ENCODE results near the gene KCNQ1. TPM values are rescaled to one million over a fixed set of nuclear protein-coding genes. Genes with fewer than 3 reads are reported as not detected.
"Not testable (repeated sequence)": the region's sequence is repeated elsewhere in the genome, so short reads cannot be mapped to it uniquely, and the experiment has no call there.

KCNQ1 gene
- total and polyA plus RNA-seq, 7 experiments from 2014 or later = 14.7 to 46.4 (median 36.9) TPM

DNA sequence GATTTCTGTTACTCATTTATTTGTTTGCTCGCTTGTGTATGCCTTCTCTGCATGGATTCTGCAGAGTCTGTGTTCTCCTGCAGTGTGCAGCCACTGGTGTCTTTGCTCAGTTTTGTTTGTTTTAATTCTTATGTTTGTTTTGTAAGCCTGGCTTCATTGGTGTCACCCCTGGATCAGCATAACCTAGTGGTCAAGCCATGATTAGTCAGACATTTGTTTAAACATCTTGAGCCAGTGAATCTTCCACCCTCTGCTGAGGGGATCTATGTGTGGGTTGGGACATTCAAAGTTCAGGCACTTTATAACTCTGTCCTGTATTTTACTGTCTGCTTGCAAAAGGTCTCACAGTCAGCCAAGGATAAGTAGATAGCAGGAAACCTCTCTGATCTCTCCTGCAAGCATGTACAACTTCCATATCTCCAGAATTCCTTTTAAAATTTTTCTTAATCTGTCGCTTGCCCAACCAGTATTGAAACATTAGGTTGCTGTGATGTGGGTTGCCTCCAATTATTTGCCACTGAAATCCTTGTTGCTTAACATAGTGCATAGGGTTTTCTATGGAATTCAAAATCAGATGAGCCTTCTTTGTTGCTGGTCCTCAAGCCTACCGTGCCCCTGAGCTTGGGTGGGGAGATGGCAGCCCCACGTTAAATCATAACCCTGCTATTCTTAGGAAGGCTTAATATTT lies 168.2 kb downstream of the KCNQ1 start:
- ChIA-PET CTCF (no interaction called here), POLR2A (no interaction called here)
- no peak overlapping the region for H3K27ac Mint-ChIP-seq
- no peak for ATAC-seq
- H3K4me1 Mint-ChIP-seq = peaks cover 0 to 19% (median 5%) of the 10 kb centered on the region in 7 donors
- no peak overlapping the region for H3K27ac ChIP-seq (ENCODE audit: low read depth, low read length)
- H3K27me3 ChIP-seq (ENCODE audit: control insufficient read depth in 2 of 2, insufficient read depth in 2 of 2, low read length in 2 of 2) = no peaks in the 10 kb centered on the region
- no peaks in the 10 kb centered on the region for H3K4me1 ChIP-seq (ENCODE audit: control insufficient read depth in 2 of 2, insufficient read depth in 2 of 2, low read length in 2 of 2)
- H3K9me3 ChIP-seq (ENCODE audit: control insufficient read depth in 2 of 3, low read length in 3 of 3) = peaks cover 0 to 5% (median 0%) of the 10 kb centered on the region in 3 experiments
- peaks cover 2 to 38% (median 20%) of the 10 kb centered on the region in 11 donors for H3K9me3 Mint-ChIP-seq
- H3K36me3 ChIP-seq (ENCODE audit: control insufficient read depth in 2 of 3, insufficient read depth in 3 of 3, low read length in 3 of 3) = peaks cover 0 to 3% (median 0%) of the 10 kb centered on the region in 3 experiments
- DNase-seq = no peak
- peaks cover 0 to 8% (median 0%) of the 10 kb centered on the region in 5 donors for H3K27me3 Mint-ChIP-seq
- no peak overlapping the region for H3K4me3 Mint-ChIP-seq
- H3K36me3 Mint-ChIP-seq = peaks cover 5 to 75% (median 66%) of the 10 kb centered on the region in 5 donors
- H3K4me3 ChIP-seq (ENCODE audit: low read length) = no peak overlapping the region
- intact Hi-C loops (cut with micrococcal nuclease) = no loop called here

DNA sequence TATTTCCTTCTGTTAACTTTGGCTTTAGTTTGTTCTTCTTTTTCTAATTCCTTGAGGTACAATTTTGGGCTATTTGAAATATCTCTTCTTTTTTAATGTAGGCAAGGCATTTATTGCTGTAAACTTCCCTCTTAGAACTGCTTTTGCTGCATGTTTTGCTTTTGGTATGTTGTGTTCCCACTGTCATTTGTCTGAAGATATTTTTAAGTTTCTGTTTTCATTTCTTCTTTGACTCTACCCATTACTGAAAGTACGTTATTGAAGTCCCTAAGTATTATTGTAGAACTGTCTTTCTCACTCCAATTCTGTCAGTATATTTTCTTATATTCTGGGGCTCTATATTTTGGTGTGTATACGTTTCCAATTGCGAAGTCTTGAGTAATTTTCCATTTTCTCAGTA lies 177.1 kb downstream of the KCNQ1 start:
- POLR2A ChIA-PET = no interaction called here
- ATAC-seq = no peak
- Mint-ChIP-seq H3K27me3 (no peaks in the 10 kb centered on the region), H3K4me1 (peaks cover 0 to 23% (median 14%) of the 10 kb centered on the region in 7 donors), H3K4me3 (peak overlapping the region in 1 of 10 donors; percentile 72), H3K27ac (peak overlapping the region in 2 of 9 donors; percentile 1 to 86), H3K36me3 (peaks cover 20 to 91% (median 60%) of the 10 kb centered on the region in 5 donors), H3K9me3 (peaks cover 0 to 5% (median 0%) of the 10 kb centered on the region in 11 donors)
- Histone ChIP-seq H3K4me1 (ENCODE audit: control insufficient read depth in 2 of 2, insufficient read depth in 2 of 2, low read length in 2 of 2) (no peaks in the 10 kb centered on the region), H3K9me3 (ENCODE audit: control insufficient read depth in 2 of 3, low read length in 3 of 3) (no peaks in the 10 kb centered on the region), H3K36me3 (ENCODE audit: control insufficient read depth in 2 of 3, insufficient read depth in 3 of 3, low read length in 3 of 3) (no peaks in the 10 kb centered on the region), H3K4me3 (ENCODE audit: low read length) (no peak overlapping the region), H3K27ac (ENCODE audit: low read depth, low read length) (no peak overlapping the region), H3K27me3 (ENCODE audit: control insufficient read depth in 2 of 2, insufficient read depth in 2 of 2, low read length in 2 of 2) (no peaks in the 10 kb centered on the region)
- no peak for DNase-seq
- intact Hi-C loops (cut with micrococcal nuclease) = no loop called here
- CTCF ChIA-PET = no interaction called here

DNA sequence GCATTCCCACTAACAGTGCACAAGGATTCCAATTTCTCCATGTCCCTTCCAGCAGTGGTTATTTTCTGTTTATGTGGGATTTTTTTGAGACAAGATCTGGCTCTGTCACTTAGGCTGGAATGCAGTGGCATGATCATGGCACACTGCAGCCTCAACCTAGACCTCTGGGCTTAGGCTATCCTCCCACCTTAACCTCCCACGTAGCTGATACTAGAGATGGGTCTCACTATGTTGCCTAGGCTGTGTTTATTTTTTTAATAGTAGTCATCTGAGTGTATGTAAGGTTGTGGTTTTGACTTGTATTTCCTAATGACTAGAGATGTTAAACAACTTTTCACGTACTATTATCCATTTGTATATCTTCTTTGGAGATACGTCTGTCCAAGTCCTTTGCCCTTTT lies 180.4 kb downstream of the KCNQ1 start:
- Mint-ChIP-seq H3K4me1 (peaks cover 0 to 14% (median 12%) of the 10 kb centered on the region in 7 donors), H3K9me3 (peaks cover 0 to 31% (median 14%) of the 10 kb centered on the region in 11 donors), H3K4me3 (no peak overlapping the region), H3K27me3 (no peaks in the 10 kb centered on the region), H3K36me3 (peaks cover 23 to 93% (median 79%) of the 10 kb centered on the region in 5 donors), H3K27ac (peak overlapping the region in 1 of 9 donors; percentile 48)
- H3K36me3 ChIP-seq (ENCODE audit: control insufficient read depth in 2 of 3, insufficient read depth in 3 of 3, low read length in 3 of 3) = peaks cover 0 to 5% (median 0%) of the 10 kb centered on the region in 3 experiments
- DNase-seq (no peak), ATAC-seq (no peak)
- intact Hi-C loops (cut with micrococcal nuclease) = no loop called here
- ChIA-PET CTCF (no interaction called here), POLR2A (no interaction called here)
- no peak overlapping the region for H3K27ac ChIP-seq (ENCODE audit: low read depth, low read length)
- no peak overlapping the region for H3K4me3 ChIP-seq (ENCODE audit: low read length)
- no peaks in the 10 kb centered on the region for H3K4me1 ChIP-seq (ENCODE audit: control insufficient read depth in 2 of 2, insufficient read depth in 2 of 2, low read length in 2 of 2)
- H3K9me3 ChIP-seq (ENCODE audit: control insufficient read depth in 2 of 3, low read length in 3 of 3) = no peaks in the 10 kb centered on the region
- no peaks in the 10 kb centered on the region for H3K27me3 ChIP-seq (ENCODE audit: control insufficient read depth in 2 of 2, insufficient read depth in 2 of 2, low read length in 2 of 2)

DNA sequence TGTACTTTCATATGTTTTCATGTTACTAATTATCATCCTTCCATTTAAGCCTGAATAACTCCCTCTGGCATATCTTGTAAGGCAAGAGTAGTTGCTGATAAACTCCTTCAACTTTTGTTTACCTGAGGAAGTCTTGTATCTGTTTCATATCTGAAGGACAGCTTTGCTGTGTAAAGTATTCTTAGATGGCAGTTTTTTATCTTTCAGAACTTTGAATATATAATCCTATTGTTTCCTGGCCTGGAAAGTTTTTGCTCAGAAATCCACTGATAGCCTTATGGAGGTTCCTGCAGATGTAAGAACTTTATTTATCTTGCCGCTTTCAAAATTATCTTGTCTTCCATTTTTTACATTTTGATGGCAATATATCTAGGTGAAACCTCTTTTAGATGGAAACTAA lies 185.9 kb downstream of the KCNQ1 start:
- no peaks in the 10 kb centered on the region for H3K4me1 ChIP-seq (ENCODE audit: control insufficient read depth in 2 of 2, insufficient read depth in 2 of 2, low read length in 2 of 2)
- DNase-seq = no peak
- no peak overlapping the region for H3K4me3 Mint-ChIP-seq
- peaks cover 25 to 89% (median 85%) of the 10 kb centered on the region in 5 donors for H3K36me3 Mint-ChIP-seq
- no peaks in the 10 kb centered on the region for H3K27me3 Mint-ChIP-seq
- H3K27me3 ChIP-seq (ENCODE audit: control insufficient read depth in 2 of 2, insufficient read depth in 2 of 2, low read length in 2 of 2) = no peaks in the 10 kb centered on the region
- ATAC-seq = no peak
- no peaks in the 10 kb centered on the region for H3K4me1 Mint-ChIP-seq
- CTCF ChIA-PET = no interaction called here
- H3K36me3 ChIP-seq (ENCODE audit: control insufficient read depth in 2 of 3, insufficient read depth in 3 of 3, low read length in 3 of 3) = peaks cover 0 to 8% (median 0%) of the 10 kb centered on the region in 3 experiments
- POLR2A ChIA-PET = no interaction called here
- no peak overlapping the region for H3K27ac ChIP-seq (ENCODE audit: low read depth, low read length)
- H3K4me3 ChIP-seq (ENCODE audit: low read length) = no peak overlapping the region
- no peak overlapping the region for H3K27ac Mint-ChIP-seq
- H3K9me3 Mint-ChIP-seq = peaks cover 9 to 74% (median 48%) of the 10 kb centered on the region in 11 donors
- intact Hi-C loops (cut with micrococcal nuclease) = no loop called here
- H3K9me3 ChIP-seq (ENCODE audit: control insufficient read depth in 2 of 3, low read length in 3 of 3) = peaks cover 0 to 9% (median 5%) of the 10 kb centered on the region in 3 experiments

DNA sequence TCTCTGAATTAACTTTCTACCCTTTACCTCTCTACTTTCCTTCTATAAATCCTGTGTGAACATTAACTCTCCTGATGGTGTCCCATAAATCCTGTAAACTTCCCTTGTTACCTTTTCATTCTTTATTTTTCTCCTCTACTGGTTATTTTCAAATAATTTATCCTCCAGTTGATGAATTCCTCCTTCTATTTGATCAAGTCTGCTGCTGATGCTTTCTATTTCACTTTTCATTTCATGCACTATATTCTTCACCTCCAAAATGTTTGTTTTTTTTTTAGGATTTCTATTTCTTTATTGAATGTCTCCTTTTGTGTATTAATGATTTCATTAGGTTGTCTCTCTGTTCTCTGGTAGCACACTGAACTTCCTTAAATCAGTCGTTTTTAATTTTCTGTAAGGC lies 186.4 kb downstream of the KCNQ1 start:
- Mint-ChIP-seq H3K27me3 (no peaks in the 10 kb centered on the region), H3K36me3 (peaks cover 22 to 88% (median 85%) of the 10 kb centered on the region in 5 donors), H3K4me3 (no peak overlapping the region), H3K27ac (no peak overlapping the region), H3K9me3 (peaks cover 9 to 79% (median 49%) of the 10 kb centered on the region in 11 donors), H3K4me1 (no peaks in the 10 kb centered on the region)
- ChIA-PET CTCF (no interaction called here), POLR2A (no interaction called here)
- Histone ChIP-seq H3K27ac (ENCODE audit: low read depth, low read length) (no peak overlapping the region), H3K4me1 (ENCODE audit: control insufficient read depth in 2 of 2, insufficient read depth in 2 of 2, low read length in 2 of 2) (no peaks in the 10 kb centered on the region), H3K9me3 (ENCODE audit: control insufficient read depth in 2 of 3, low read length in 3 of 3) (peaks cover 0 to 9% (median 5%) of the 10 kb centered on the region in 3 experiments), H3K36me3 (ENCODE audit: control insufficient read depth in 2 of 3, insufficient read depth in 3 of 3, low read length in 3 of 3) (peaks cover 0 to 8% (median 0%) of the 10 kb centered on the region in 3 experiments), H3K27me3 (ENCODE audit: control insufficient read depth in 2 of 2, insufficient read depth in 2 of 2, low read length in 2 of 2) (no peaks in the 10 kb centered on the region), H3K4me3 (ENCODE audit: low read length) (no peak overlapping the region)
- no peak for DNase-seq
- intact Hi-C loops (cut with micrococcal nuclease) = no loop called here
- no peak for ATAC-seq

GRCh38 chr11:2639763-2640162 lies 195.0 kb downstream of the KCNQ1 start:
- DNase-seq; POLR2A ChIA-PET; H3K4me3 ChIP-seq (ENCODE audit: low read length); H3K27me3 ChIP-seq (ENCODE audit: control insufficient read depth in 2 of 2, insufficient read depth in 2 of 2, low read length in 2 of 2); ATAC-seq; intact Hi-C loops (cut with micrococcal nuclease); H3K27ac ChIP-seq (ENCODE audit: low read depth, low read length); H3K27ac Mint-ChIP-seq; CTCF ChIA-PET; H3K4me1 ChIP-seq (ENCODE audit: control insufficient read depth in 2 of 2, insufficient read depth in 2 of 2, low read length in 2 of 2); H3K27me3 Mint-ChIP-seq; H3K4me1 Mint-ChIP-seq; H3K4me3 Mint-ChIP-seq: not testable (repeated sequence)
- Histone ChIP-seq H3K9me3 (ENCODE audit: control insufficient read depth in 2 of 3, low read length in 3 of 3) (peaks cover 0 to 34% (median 11%) of the 10 kb centered on the region in 3 experiments), H3K36me3 (ENCODE audit: control insufficient read depth in 2 of 3, insufficient read depth in 3 of 3, low read length in 3 of 3) (peaks cover 0 to 11% (median 0%) of the 10 kb centered on the region in 3 experiments)
- peaks cover 18 to 84% (median 80%) of the 10 kb centered on the region in 5 donors for H3K36me3 Mint-ChIP-seq
- peaks cover 20 to 88% (median 64%) of the 10 kb centered on the region in 11 donors for H3K9me3 Mint-ChIP-seq

GRCh38 chr11:2641623-2642022 lies 196.8 kb downstream of the KCNQ1 start:
- ChIA-PET CTCF (no interaction called here), POLR2A (no interaction called here)
- ATAC-seq (no peak), DNase-seq (no peak)
- peaks cover 17 to 92% (median 84%) of the 10 kb centered on the region in 5 donors for H3K36me3 Mint-ChIP-seq
- H3K4me3 Mint-ChIP-seq = no peak overlapping the region
- H3K4me3 ChIP-seq (ENCODE audit: low read length) = no peak overlapping the region
- no peak overlapping the region for H3K27ac ChIP-seq (ENCODE audit: low read depth, low read length)
- H3K27me3 Mint-ChIP-seq = no peaks in the 10 kb centered on the region
- H3K36me3 ChIP-seq (ENCODE audit: control insufficient read depth in 2 of 3, insufficient read depth in 3 of 3, low read length in 3 of 3) = peaks cover 0 to 20% (median 0%) of the 10 kb centered on the region in 3 experiments
- H3K4me1 ChIP-seq (ENCODE audit: control insufficient read depth in 2 of 2, insufficient read depth in 2 of 2, low read length in 2 of 2) = no peaks in the 10 kb centered on the region
- no peaks in the 10 kb centered on the region for H3K27me3 ChIP-seq (ENCODE audit: control insufficient read depth in 2 of 2, insufficient read depth in 2 of 2, low read length in 2 of 2)
- intact Hi-C loops (cut with micrococcal nuclease) = no loop called here
- peaks cover 21 to 98% (median 64%) of the 10 kb centered on the region in 11 donors for H3K9me3 Mint-ChIP-seq
- H3K27ac Mint-ChIP-seq = no peak overlapping the region
- H3K4me1 Mint-ChIP-seq = peaks cover 0 to 9% (median 0%) of the 10 kb centered on the region in 7 donors
- peaks cover 0 to 49% (median 20%) of the 10 kb centered on the region in 3 experiments for H3K9me3 ChIP-seq (ENCODE audit: control insufficient read depth in 2 of 3, low read length in 3 of 3)

Measured in naive thymus-derived CD4-positive, alpha-beta T cell (primary cell).